Measurements from ENCODE around the gene KY. TPM values are rescaled to one million over a fixed set of nuclear protein-coding genes. Genes with fewer than 3 reads are reported as not detected.

Gene KY
- total and polyA plus RNA-seq, 2 of the 13 experiments (the other 11 are each of a cell fraction or from before 2014, with no cell fraction given), result not detected

GRCh38 chr3:134606033-134607025 lies 44.5 kb downstream of the KY start (continued):
- TF ChIP-seq, protein P1, sequence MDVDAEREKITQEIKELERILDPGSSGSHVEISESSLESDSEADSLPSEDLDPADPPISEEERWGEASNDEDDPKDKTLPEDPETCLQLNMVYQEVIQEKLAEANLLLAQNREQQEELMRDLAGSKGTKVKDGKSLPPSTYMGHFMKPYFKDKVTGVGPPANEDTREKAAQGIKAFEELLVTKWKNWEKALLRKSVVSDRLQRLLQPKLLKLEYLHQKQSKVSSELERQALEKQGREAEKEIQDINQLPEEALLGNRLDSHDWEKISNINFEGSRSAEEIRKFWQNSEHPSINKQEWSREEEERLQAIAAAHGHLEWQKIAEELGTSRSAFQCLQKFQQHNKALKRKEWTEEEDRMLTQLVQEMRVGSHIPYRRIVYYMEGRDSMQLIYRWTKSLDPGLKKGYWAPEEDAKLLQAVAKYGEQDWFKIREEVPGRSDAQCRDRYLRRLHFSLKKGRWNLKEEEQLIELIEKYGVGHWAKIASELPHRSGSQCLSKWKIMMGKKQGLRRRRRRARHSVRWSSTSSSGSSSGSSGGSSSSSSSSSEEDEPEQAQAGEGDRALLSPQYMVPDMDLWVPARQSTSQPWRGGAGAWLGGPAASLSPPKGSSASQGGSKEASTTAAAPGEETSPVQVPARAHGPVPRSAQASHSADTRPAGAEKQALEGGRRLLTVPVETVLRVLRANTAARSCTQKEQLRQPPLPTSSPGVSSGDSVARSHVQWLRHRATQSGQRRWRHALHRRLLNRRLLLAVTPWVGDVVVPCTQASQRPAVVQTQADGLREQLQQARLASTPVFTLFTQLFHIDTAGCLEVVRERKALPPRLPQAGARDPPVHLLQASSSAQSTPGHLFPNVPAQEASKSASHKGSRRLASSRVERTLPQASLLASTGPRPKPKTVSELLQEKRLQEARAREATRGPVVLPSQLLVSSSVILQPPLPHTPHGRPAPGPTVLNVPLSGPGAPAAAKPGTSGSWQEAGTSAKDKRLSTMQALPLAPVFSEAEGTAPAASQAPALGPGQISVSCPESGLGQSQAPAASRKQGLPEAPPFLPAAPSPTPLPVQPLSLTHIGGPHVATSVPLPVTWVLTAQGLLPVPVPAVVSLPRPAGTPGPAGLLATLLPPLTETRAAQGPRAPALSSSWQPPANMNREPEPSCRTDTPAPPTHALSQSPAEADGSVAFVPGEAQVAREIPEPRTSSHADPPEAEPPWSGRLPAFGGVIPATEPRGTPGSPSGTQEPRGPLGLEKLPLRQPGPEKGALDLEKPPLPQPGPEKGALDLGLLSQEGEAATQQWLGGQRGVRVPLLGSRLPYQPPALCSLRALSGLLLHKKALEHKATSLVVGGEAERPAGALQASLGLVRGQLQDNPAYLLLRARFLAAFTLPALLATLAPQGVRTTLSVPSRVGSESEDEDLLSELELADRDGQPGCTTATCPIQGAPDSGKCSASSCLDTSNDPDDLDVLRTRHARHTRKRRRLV (CRISPR knock-in tag; IDR thresholded peaks at IDR 0.05), result no peak
- no peak for TF ChIP-seq JUN (CRISPR knock-in tag; IDR thresholded peaks at IDR 0.05)
- no peak for TF ChIP-seq KLF9 (CRISPR knock-in tag; IDR thresholded peaks at IDR 0.05; ENCODE audit: low read depth)
- TF ChIP-seq ATF1 (CRISPR knock-in tag; IDR thresholded peaks at IDR 0.05), result no peak
- TF ChIP-seq NFKB2 (CRISPR knock-in tag; IDR thresholded peaks at IDR 0.05; ENCODE audit: borderline replicate concordance), result no peak
- TF ChIP-seq LRRFIP1 (CRISPR knock-in tag; conservative IDR thresholded peaks at IDR 0.05), result no peak
- TF ChIP-seq ELF4 (CRISPR knock-in tag; IDR thresholded peaks at IDR 0.05; ENCODE audit: borderline replicate concordance), result no peak
